Hematopoietic multipotent progenitor cell treated with erythropoietin and hydrocortisone succinate and interleukin-3 and kit ligand, for 6 days (in vitro differentiated cells): ENCODE measurements around the gene ENGASE.
"Not testable (repeated sequence)": the region's sequence is repeated elsewhere in the genome, so short reads cannot be mapped to it uniquely, and the experiment has no call there.

Experiments
- DNase-seq: peaks from one replicate; pipeline ENCODE4 v3.0.0-alpha.2; 2015

Gene ENGASE, protein sequence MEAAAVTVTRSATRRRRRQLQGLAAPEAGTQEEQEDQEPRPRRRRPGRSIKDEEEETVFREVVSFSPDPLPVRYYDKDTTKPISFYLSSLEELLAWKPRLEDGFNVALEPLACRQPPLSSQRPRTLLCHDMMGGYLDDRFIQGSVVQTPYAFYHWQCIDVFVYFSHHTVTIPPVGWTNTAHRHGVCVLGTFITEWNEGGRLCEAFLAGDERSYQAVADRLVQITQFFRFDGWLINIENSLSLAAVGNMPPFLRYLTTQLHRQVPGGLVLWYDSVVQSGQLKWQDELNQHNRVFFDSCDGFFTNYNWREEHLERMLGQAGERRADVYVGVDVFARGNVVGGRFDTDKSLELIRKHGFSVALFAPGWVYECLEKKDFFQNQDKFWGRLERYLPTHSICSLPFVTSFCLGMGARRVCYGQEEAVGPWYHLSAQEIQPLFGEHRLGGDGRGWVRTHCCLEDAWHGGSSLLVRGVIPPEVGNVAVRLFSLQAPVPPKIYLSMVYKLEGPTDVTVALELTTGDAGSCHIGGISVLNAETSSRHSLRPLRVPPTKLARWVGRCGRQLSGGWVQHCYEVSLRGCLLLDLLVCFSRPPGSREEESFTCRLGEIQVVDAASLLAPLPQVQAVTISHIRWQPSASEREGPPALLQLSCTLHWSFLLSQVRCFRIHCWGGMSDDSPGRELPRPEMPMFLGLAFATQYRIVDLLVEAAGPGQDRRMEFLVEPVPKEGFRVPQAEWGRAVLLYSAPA

DNA sequence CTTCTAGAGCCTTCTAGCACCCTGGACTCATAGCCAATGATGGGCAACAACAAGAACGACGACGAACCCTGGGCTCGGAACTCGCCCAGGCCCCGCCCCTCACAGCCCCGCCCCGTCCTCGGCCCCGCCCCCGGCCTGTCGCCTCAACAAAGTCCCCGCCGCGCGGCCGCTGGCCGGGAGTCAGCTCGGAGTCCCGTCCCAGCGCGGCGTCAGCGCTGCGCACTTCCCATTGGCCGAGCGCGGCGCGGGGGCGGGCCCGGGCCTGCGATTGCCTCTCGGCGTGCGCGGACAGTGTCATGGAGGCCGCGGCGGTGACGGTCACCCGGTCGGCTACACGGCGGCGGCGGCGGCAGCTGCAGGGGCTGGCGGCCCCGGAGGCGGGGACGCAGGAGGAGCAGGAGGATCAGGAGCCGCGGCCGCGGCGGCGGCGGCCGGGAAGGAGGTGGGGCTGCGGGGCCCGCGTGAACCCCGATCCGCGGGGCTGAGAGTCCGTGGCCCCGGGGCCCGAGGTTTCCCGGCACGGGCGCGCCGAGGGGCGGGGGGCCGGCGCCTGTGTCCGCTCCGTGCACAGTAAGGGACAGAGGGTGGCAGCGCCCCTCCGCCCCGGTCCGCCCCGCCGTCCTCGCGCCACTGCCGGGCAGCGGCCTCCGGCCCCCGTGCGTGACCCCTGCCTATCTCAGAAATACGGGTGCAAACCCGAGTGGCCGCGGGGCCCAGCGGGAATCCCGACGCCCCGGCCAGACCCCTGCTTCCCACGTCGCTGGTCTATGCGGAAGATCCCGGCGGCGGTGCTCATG, at the start of gene ENGASE:
Gene ENGASE (plus strand): TSS at position 176 of the 797 bp plus-strand sequence. CDS start 121 bp downstream, at position 297.
- peak; percentile 95 for DNase-seq

DNA sequence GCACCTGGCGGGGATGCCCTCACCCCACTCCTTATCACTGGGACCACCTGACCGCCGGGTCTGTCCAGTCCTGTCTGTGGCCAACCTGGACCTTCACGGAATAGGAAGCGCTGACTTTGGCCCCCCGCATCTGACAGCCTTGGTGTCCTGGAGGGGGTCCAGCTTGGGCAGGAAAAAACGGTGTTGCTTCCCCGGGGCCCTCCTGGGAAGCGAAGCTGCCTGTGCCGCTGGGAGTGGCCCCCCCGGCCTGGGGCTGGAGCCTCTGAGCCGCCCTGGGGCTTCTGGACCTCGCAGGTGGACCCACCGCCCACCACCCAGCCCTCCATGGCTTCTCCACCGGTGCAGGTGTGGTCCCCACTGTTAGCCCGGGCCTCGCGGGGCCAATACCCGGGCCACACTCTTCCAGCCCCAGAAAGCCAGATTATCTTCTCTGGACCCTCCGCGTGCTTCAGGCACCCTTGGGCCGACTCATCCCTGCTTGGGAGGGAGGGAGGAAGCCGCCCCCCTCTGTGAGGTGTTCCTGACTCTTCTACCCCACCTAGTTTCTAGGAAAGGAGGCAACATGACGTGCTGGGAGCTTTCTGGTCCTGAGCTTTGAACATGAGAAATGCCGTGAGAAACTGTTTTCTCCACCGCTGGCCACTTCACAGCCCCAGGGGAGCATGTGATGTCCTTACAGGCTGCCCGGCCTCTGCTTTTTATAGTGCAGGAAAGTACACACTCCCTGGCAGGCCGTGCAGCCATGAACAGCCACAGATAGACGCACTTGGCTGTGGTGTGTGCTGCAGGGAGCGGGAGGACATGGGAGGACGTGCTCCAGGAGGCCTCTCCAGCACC, 49.5 kb upstream of the ENGASE start:
- DNase-seq, result no peak

DNA sequence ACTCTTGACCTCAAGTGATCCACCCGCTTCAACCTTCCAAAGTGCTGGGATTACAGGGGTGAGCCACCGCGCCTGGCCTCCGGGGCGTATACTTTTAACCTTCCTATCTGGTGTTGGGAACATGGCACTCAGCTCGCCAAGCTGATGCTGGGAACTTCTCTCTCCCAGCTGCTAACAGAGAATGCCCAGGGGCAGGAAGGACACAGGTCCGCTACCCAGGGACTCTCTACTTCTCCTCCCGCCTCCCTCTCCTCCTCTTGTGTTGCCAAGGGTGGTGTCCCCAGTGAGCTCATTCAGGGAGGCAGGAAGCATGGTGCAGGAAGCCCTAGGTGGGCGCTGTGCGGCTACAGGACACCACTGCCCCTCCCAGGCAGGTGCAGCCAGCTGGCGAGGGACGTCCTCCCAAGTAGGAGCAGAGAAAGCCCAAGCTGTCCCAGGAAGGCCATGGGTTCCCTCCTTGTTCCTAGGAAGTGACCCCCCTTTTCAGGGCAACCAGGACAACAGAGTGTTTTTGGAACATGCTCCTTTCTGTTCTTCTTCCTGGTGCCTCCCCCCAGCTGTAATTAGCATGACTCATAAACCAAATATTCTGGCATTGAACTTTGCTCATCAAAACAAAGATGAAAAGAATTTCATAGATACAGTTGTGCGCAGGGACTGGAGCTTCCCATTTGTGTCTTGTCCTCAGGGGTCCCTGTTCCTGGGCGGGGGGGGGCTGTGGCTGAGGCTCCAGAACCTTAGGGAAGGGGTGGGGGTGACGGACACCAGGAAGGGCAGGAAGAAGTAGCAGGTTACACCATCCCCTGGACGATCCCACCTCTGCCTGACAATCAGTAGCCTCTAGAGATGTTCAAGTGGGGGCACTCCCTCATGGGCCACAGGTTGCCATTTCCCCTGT, 48.0 kb upstream of the ENGASE start:
- no peak for DNase-seq

DNA sequence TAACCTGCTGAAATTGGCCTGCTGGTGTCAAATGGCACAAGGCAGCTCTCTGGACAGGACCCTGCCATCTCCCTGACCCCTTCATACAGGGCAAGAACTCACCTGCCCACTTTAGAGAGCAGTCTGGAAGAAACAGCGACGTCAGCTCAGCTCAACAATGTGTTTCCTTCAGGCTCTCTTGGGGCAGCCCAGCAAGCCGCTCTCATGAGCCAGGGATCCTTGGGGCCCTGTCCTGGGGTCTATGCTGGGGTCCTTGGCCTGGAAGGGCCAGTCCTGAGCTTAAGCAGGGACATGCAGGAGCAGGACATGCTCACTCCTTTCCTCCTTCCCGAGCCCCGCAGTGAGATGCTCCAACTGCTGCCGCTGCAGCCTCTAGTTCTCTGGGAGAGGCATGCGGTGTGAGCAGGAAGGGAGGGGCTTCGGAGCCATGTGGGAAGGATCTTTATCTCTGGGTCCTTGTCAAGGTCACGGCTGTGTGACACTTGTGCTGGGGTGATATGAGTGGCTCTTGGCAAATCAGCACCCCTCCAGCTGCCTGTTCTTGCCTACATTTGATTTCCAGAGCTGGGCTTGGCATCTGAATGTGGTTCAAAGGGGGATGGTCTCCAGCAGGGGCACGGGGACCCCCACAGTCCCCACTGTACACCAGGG, 47.2 kb upstream of the ENGASE start:
- no peak for DNase-seq

DNA sequence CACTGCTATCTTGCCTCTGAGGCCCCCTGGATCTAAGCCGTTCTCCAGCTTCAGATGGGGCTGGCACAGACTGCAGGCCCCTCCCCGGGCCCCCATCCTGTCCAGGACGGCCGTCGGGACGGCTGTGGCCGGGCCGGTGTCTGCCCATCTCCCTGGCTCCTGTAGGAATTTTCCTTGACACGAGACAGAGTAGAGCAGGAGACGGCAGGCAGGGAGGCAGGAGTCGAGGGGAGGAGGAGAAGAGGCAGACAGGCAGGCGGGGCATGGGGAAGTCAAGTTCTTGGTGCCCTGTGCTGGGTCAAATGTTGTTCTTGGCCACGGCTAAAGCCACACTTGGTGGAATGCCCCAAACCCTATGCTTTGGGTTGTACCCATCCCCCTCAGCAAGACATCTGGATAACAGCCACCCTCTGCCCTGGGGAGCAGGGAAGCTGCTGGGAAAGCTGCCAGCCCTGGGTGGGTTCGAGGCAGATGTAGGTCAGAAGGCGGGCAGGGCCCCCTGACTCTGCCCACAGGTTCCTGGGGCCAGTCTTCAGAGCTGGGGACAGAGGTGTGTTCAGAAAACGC, 46.6 kb upstream of the ENGASE start:
- no peak for DNase-seq

DNA sequence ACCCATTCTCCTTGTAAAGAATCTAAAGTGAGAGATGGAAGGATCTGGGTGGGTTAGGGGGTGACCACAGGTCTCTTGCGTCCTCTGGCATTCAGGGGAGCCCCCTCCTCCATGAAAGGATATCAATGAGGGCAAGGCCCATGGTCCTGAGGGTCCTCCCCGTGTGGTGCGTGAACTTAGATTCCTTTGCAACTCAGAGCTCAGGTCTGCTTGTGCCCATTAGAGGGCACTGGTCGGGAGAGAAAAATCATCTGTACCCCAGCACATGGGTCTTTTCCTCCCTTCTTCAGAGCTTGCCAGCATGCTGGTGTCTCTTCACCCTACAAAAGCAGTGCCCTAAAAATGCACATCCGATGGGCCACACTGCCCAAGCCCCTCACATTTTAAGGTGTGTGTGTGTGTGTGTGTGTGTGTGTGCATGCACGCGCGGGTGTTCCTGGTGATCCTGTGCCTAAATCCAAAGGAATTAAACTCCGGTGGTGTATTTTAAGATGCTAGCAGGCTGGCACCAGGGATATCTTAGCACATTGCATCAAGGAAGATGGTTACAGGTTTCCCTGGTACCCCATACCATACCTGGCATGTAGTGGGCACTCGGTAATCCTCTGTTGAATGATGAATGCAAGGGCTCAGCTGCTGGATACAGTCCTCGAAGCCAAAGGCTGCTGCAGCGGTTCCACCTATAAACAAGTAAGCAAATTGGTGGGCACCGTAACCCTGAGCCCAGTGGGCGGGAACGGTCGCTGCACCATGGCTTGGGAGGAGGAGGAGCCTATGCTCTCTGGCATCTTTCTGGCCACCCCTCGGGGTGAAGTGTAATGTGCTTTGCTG, 45.9 kb upstream of the ENGASE start:
- peak; percentile 28 for DNase-seq

DNA sequence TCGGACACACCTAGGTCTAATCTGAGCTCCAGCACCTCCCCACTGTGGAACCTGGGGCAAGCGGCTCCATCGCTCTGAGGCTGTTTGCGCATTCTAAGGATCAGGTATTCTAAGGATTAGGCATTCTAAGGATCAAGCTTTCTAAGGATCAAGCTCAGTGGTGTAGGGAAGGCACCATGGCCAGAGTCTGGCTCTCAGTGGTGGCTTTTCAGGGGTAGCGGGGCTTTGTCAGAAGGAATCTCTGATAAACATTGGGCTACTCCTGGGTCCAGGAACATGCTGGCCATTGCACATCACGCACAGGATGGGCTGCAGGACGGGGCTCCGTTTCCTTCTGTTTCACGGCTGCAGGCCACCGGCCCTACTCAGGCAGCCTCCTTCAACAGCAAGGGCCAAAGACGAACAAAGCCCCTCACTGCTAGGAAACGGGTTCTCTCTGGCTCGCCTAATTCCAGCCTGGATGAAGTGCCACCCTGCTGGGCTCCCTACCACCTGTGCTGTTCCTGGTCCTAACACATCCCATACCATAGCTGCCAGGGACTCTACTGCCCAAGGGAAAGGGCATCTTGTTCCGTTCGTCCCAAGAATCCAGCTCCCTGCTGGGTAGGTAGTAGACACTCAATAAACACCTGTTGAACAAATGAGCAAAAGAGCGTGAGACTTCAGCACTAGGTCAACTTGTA, 45.2 kb upstream of the ENGASE start:
- DNase-seq, result no peak

DNA sequence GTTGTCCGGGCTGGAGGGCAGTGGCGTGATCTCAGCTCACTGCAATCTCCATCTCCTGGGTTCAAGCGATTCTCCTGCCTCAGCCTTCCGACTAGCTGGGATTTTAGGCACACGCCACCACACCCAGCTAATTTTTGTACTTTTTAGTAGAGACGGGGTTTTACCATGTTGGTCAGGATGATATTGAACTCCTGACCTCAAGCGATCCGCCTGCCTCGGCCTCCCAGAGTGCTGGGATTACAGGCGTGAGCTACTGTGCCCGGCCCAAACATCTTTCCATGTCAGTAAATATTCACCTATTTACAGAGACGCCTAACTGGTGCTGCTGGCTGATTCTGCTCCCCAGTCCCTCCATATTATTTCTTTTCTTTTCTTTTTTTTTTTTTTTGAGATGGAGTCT, 44.0 kb upstream of the ENGASE start:
- DNase-seq, result not testable (repeated sequence)

DNA sequence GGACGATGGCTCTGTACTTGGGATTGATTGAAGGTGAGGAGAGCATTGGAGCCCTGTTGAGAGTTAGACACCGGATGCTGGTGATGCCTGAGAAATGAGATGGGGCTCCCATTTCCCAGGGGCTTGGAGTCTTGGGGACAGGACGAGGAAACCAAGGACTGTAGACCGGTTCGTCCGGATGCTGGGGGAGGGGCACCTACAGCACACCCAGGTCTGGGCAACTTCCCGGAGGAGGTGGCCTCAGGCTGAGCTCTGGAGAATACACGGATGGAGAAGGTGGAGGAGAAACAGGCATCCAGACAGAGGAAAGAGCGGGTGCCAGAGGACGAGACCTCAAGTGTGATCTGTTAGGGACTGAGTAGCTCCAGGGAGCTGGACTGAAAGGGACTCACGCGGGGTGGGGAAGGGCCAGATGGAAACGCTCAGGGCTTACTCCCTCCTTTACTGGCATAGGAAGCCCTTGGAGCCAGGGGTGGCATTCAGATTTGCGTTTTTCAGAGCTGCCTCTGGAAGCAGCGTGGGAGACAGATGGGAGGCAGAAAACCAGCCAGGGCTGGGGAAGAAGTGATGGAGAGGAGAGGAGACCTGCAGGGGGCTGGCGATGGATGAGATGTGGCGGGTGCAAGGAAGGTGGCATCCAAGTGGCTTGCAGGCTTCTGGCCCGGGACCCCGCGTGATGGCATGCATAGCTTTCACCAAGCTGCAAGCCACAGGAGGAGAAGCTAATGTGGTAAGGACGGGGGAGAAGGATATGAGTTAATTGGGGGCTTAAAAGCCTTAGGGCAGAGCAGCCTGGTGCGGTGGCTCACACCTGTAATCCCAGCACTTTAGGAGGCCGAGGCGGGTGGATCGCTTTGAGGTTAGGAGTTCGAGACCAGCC, 42.4 kb upstream of the ENGASE start:
- DNase-seq, result no peak

DNA sequence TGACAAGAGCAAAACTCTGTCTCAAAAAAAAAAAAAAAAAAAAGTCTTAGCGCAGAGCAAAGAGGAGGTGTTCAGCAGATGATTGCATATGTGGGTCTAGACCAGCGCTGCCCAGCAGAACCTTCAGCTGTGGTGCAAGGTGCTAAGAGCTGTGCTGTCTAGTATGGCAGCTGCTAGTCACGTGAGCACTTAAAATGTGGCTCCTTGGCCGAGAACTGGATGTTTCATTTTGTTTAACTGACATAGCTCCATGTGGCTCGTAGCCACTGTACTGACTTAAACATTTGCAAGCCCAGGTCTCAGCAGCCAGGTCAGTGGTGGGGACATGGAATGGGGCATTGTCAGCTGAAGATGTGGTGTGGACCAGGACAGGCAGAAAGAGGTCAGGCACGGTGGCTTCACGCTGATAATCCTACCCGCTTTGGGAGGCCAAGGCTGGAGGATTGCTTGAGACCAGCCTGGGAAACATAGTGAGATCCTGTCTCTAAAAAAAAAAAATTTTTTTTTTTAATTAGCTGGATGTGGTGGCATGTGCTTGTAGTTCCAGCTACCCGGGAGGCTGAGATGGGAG, 41.5 kb upstream of the ENGASE start:
- DNase-seq, result no peak

DNA sequence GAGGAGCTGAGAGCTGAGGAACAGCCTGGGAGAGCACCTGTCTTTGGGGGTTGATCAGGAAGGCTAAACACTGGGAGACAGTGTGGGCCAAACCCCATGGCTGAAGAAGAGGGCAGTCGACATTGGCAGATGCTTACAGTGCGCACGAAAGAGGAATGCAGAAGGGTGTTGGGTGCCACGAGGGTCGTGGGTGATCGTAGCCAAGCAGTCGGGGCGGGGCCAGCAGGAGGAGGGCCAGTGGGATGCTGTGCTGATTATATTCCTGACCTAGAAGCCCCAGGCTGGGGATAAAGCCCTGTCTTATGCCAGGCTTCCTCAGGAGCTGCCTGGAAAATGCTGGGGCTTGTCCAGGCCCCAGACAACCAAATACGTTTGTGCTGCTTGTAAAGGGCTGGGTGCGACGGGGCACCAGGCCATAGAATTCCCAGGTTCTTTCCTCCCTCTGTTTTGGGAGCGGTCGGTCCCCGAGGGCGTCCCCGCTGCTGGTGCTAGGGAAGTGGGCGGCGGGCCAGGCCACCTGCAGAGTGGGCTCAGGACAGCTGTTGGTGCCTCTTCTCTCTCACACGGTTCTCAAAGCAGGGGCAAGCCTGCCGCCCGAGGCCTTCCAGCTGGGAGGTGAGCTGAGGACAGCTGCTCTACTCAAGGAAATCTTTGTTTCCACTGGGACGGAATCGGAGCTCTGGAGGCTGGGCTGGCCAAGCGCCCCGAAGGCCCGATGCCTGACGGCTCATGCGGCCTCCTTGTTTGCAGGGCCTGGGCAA, 40.7 kb upstream of the ENGASE start:
- no peak for DNase-seq

DNA sequence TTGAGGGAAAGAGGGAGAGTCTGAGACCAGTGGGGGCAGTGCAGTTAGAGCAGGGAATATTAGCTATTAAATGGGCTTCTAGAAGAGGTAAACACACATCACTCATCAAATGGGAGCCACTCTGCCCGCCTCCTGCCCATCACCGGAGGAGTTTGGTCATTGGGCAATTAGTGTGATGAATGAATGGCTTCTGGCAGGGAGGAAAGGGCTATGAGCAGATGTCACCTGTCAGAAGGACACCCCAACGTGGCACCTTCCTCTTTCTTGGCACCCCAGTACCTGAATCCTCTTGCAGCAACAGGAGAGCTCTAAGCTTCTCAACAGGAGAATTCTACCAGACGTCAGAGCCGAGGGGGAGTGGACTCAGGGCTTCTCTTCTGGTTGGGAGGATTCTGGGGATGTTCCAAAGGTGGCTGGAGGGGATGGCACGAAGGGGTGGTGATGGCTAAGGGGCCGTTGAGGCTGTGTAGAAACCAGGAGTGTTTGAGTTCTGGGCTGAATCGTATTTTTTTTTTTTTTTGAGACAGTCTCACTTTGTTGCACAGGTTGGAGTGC, 39.6 kb upstream of the ENGASE start:
- no peak for DNase-seq

DNA sequence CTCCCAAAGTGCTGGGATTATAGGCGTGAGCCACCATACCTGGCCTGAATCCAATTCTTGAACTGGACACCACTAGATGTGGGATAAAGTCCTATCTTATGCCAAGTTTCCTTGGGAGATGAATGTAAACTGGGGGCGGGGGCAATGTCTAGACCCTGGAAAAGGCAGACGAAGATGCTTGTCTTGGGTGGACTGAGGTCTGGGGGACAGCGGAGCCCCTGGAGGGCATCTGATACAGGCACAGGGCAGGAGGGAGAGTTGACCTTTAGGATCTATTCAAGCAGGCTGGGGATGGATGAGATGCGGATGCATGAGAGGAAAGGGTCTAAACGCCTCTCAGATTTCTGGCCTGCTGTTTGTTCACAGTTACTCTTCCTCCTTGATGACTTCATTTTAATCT, 38.9 kb upstream of the ENGASE start:
- DNase-seq, result no peak

DNA sequence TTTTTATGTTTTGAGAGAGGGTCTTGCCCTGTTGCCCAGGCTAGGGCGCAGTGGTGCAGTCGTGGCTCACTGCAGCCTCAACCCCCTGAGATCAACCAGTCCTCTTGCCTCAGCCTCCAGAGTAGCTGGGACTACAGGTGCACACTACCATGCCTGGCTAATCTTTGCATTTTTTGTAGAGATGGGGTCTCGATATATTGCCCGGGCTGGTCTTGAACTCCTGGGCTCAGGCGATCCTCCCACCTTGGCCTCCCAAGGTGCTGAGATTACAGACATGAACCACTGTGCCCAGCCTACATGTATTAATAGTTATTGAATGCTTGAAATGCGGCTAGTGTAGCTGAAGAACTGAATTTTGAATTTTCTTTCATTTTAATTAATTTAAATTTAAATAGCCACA, 38.4 kb upstream of the ENGASE start:
- DNase-seq, result no peak

DNA sequence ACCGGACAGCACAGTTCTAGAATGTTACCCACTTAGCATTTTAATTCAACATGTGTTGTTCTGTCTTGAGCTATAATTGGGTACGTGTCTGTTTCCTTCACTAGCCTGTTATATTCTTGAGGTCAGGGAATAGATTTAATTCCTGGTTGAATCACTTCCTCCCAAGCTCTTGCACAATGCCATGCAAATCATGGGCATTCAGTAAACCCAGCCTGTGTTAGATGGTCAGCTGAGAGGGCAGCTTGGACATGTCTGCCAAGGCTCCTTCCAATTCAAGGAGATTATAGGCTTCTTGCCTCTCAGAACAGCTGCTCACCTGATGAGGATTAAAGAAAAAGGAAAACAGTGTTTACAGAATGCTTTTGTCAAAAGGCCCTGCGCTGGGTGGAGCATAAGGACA, 38.0 kb upstream of the ENGASE start:
- no peak for DNase-seq

DNA sequence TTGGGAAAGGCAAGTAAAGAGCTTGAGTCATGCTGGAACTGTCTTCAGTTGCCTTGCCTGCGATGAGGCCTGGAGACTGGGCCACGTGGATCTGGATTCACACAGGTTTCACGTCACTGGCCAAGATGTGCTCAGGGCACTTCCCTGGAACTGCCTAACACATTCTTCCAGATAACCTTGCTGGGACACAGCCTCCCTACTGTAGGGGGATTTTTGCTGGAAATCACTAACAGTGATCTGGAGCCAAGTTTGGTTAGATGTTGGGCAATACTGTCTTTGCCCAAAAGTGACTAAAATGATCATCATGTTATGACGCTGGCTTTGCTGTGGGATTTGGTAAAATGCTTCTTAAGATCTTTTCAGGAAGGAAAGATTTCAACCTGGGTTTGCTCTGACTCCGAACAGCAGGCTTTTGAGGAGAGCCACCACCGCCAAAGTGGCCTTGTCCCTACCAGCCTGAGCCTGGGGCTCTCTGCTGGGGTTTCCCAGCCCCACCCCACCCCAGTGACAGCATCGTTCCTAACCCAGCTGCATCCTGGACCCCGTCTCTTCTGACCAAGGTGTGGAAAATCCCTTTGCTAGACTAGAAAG, 36.0 kb upstream of the ENGASE start:
- no peak for DNase-seq
